CD4-positive, alpha-beta T cell (primary cell): ENCODE results near the gene PRR16. TPM values are rescaled to one million over a fixed set of nuclear protein-coding genes. Genes with fewer than 3 reads are reported as not detected.

ENCODE experiments used
- ATAC-seq: fragments of 200-7000 bp; cut with Tn5 transposase; one replicate; pipeline ENCODE4 v1.10.0; 2022; ENCODE audit warnings: mild to moderate bottlenecking; ENCODE audit not compliant: poor library complexity
- CTCF ChIA-PET: fragments of 350-600 bp; sonication (Branson Sonifier 250); formaldehyde crosslinking; loops from one replicate; lab custom pipeline; 2021; ENCODE audit warnings: antibody characterized with exemption, inconsistent platforms; lab: Charles Lee
- POLR2A ChIA-PET: fragments of 350-600 bp; sonication (Branson Sonifier 250); formaldehyde crosslinking; loops from one replicate; lab custom pipeline; 2021; ENCODE audit warnings: antibody characterized with exemption, inconsistent platforms; lab: Charles Lee
- DNase-seq, 14 experiments: peaks; one replicate each; pipeline ENCODE4 v3.0.0-alpha.2; 2013 to 2020; ENCODE audit warnings: mixed read lengths in 2 of 14
- H3K27ac ChIP-seq, 2 donors: one replicate each; pipeline versions ENCODE4 v1.5.1 to v1.7.0; 2013; ENCODE audit warnings: low read length in 2 of 2, low read depth in 1 of 2, mild to moderate bottlenecking in 1 of 2
- H3K27me3 ChIP-seq, 2 experiments: 1 replicate in 1 of 2; 2 replicates in 1 of 2; pipeline versions ENCODE4 v1.6.1 to v1.7.0; 2013; ENCODE audit warnings: low read length in 2 of 2, control low read depth in 1 of 2, mild to moderate bottlenecking in 1 of 2, moderate library complexity in 1 of 2; ENCODE audit not compliant: insufficient read depth in 2 of 2, control insufficient read depth in 1 of 2
- H3K36me3 ChIP-seq: one replicate; pipeline ENCODE4 v1.6.1; 2013; ENCODE audit warnings: low read length, control low read depth; ENCODE audit not compliant: insufficient read depth
- H3K4me1 ChIP-seq: one replicate; pipeline ENCODE4 v1.6.1; 2013; ENCODE audit warnings: low read length, control low read depth; ENCODE audit not compliant: insufficient read depth
- H3K4me3 ChIP-seq: one replicate; pipeline ENCODE4 v1.5.1; 2013; ENCODE audit warnings: mild to moderate bottlenecking, low read length, moderate library complexity
- H3K9me3 ChIP-seq, 2 experiments: 1 replicate in 1 of 2; 2 replicates in 1 of 2; pipeline versions ENCODE4 v1.6.1 to v1.7.0; 2013; ENCODE audit warnings: low read length in 2 of 2, mild to moderate bottlenecking in 2 of 2, control low read depth in 1 of 2, moderate library complexity in 1 of 2; ENCODE audit not compliant: control insufficient read depth in 1 of 2, insufficient read depth in 1 of 2
- H3K27ac Mint-ChIP-seq: one replicate; pipeline ENCODE4 v1.8.0; 2020; ENCODE audit warnings: mixed read lengths
- H3K27me3 Mint-ChIP-seq: one replicate; pipeline ENCODE4 v1.8.0; 2021; ENCODE audit warnings: mixed read lengths
- H3K36me3 Mint-ChIP-seq: one replicate; pipeline ENCODE4 v1.8.0; 2021; ENCODE audit warnings: low read depth, mixed read lengths
- H3K4me1 Mint-ChIP-seq: one replicate; pipeline ENCODE4 v1.8.0; 2021; ENCODE audit warnings: low read depth, mixed read lengths
- H3K4me3 Mint-ChIP-seq: one replicate; pipeline ENCODE4 v1.8.0; 2020; ENCODE audit warnings: mild to moderate bottlenecking, mixed read lengths
- H3K9me3 Mint-ChIP-seq: one replicate; pipeline ENCODE4 v1.8.0; 2020; ENCODE audit warnings: mixed read lengths
- CTCF ChIP-seq: fragments of 200-600 bp; IDR thresholded peaks from one replicate; pipeline ENCODE4 v1.8.0; 2022; ENCODE audit warnings: antibody characterized with exemption, mild to moderate bottlenecking
- intact Hi-C, 2 experiments: fragments of 100-400 bp; cut with DNase I in 1 of 2; cut with micrococcal nuclease in 1 of 2; formaldehyde crosslinking; loops; one replicate each; pipeline versions ENCODE4 v1.15.1 to v1.9.0; 2023 to 2025; cut with DNase I, micrococcal nuclease
- total RNA-seq, 174 experiments: library from RNA in 2 of 174; stranded (reverse) in 2 of 174; gene quantifications; one replicate each; pipeline ENCODE4 v1.2.3 and lab custom pipeline; 2021 to 2026

PRR16 gene
- total RNA-seq, 2 experiments from 2014 or later, result not detected

GRCh38 chr5:120545951-120546350 lies 81.9 kb downstream of the PRR16 start:
- no peaks in the 10 kb centered on the region for H3K4me1 ChIP-seq
- H3K4me3 Mint-ChIP-seq, result no peak overlapping the region
- no peaks in the 10 kb centered on the region for H3K4me1 Mint-ChIP-seq
- ChIA-PET POLR2A (no interaction called here), CTCF (no interaction called here)
- H3K27me3 ChIP-seq, result no peaks in the 10 kb centered on the region
- no peaks in the 10 kb centered on the region for H3K36me3 Mint-ChIP-seq
- intact Hi-C loops, result no loop called here
- no peak for ATAC-seq
- no peaks in the 10 kb centered on the region for H3K36me3 ChIP-seq
- no peaks in the 10 kb centered on the region for H3K9me3 ChIP-seq
- H3K27me3 Mint-ChIP-seq, result no peaks in the 10 kb centered on the region
- no peak overlapping the region for H3K27ac Mint-ChIP-seq
- TF ChIP-seq CTCF, result no peak
- no peak overlapping the region for H3K27ac ChIP-seq
- H3K4me3 ChIP-seq, result no peak overlapping the region
- H3K9me3 Mint-ChIP-seq, result no peaks in the 10 kb centered on the region
- DNase-seq, result no peak

GRCh38 chr5:120546922-120547321 lies 82.8 kb downstream of the PRR16 start:
- no peak overlapping the region for H3K27ac Mint-ChIP-seq
- Histone ChIP-seq H3K27ac (no peak overlapping the region), H3K9me3 (no peaks in the 10 kb centered on the region), H3K4me1 (no peaks in the 10 kb centered on the region), H3K36me3 (no peaks in the 10 kb centered on the region), H3K27me3 (no peaks in the 10 kb centered on the region), H3K4me3 (no peak overlapping the region)
- H3K27me3 Mint-ChIP-seq, result no peaks in the 10 kb centered on the region
- POLR2A ChIA-PET, result no interaction called here
- no peaks in the 10 kb centered on the region for H3K4me1 Mint-ChIP-seq
- no peaks in the 10 kb centered on the region for H3K36me3 Mint-ChIP-seq
- no peaks in the 10 kb centered on the region for H3K9me3 Mint-ChIP-seq
- TF ChIP-seq CTCF, result no peak
- no peak overlapping the region for H3K4me3 Mint-ChIP-seq
- CTCF ChIA-PET, result no interaction called here
- ATAC-seq (no peak), DNase-seq (no peak)
- intact Hi-C loops, result no loop called here

DNA sequence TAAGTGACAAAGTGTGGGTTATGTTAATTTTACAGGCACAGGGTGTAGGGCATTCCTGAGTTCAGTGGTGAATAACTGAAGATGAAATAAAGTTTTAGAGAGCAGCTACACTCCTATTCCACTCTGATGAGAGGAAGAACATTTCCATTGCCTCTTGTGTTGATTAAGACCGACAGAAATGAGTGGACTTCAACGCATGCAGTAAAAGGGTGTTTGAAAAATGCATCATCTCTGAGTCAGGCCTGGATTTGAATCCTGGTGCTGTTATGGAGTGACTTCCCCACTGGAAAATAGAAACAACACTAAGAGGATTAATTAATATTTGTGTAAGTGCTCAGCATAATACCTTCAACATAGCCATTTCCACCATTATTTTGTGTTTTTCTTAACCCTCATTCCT lies 86.3 kb downstream of the PRR16 start:
- intact Hi-C loops, result no loop called here
- Histone ChIP-seq H3K27me3 (no peaks in the 10 kb centered on the region), H3K9me3 (no peaks in the 10 kb centered on the region), H3K36me3 (no peaks in the 10 kb centered on the region), H3K27ac (no peak overlapping the region), H3K4me3 (no peak overlapping the region), H3K4me1 (no peaks in the 10 kb centered on the region)
- DNase-seq (no peak), ATAC-seq (no peak)
- CTCF ChIA-PET, result no interaction called here
- POLR2A ChIA-PET, result no interaction called here
- Mint-ChIP-seq H3K27me3 (no peaks in the 10 kb centered on the region), H3K4me3 (no peak overlapping the region), H3K4me1 (no peaks in the 10 kb centered on the region), H3K9me3 (no peaks in the 10 kb centered on the region), H3K27ac (no peak overlapping the region), H3K36me3 (no peaks in the 10 kb centered on the region)
- no peak for TF ChIP-seq CTCF
